ENCODE measurements around the gene LRMDA. TPM values are rescaled to one million over a fixed set of nuclear protein-coding genes. Genes with fewer than 3 reads are reported as not detected.

LRMDA gene
- total RNA-seq, 4 donors from 2014 or later, result 1.4 to 23.1 (median 3.6) TPM

DNA sequence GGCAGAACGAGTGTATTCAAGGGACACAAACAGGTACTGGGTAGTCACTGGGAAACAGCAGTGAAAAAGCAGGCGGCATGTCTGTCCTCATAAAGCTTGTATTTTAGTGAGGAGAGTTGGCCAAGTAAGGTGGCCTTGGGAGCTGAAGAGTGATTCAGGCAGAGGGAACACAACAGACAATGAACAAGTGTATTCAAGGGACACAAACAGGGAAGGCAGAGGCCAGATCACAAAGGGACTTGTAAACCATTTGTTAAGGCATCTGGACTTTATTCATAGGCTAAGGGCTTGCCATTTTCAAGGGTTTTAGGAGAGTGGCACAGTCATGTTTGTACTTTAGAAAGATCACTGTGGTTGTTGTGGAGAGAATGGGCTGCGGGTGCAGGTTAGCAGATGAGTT lies 49.0 kb downstream of the LRMDA start:
- Histone ChIP-seq H3K9me3 (no peaks in the 10 kb centered on the region), H3K27ac (no peak overlapping the region), H3K27me3 (no peaks in the 10 kb centered on the region), H3K36me3 (no peaks in the 10 kb centered on the region), H3K4me1 (no peaks in the 10 kb centered on the region), H3K4me3 (no peak overlapping the region)
- no peak for DNase-seq
- TF ChIP-seq CTCF (IDR thresholded peaks at IDR 0.05), result no peak
- TF ChIP-seq POLR2A (IDR thresholded peaks at IDR 0.05), result no peak

DNA sequence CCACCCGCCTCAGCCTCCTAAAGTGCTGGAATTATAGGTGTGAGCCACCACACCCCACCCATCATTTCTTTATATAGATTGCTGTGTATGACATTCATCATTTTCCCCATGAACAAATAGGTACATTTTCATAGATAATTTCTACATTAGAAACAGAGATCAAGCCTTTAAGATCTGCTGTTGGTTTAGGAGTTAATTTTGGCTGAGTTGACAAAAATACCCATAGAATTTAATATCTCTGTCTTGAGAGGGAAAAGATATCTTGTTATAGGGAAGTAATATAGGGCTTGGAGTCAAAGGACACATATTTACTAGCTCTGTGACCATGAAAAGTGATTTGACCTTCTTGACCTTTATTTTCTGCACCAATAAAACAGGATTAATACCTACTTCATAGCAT lies 51.8 kb downstream of the LRMDA start:
- Histone ChIP-seq H3K9me3 (no peaks in the 10 kb centered on the region), H3K4me1 (no peaks in the 10 kb centered on the region), H3K27me3 (no peaks in the 10 kb centered on the region), H3K4me3 (no peak overlapping the region), H3K36me3 (no peaks in the 10 kb centered on the region), H3K27ac (no peak overlapping the region)
- no peak for DNase-seq
- TF ChIP-seq POLR2A (IDR thresholded peaks at IDR 0.05), result no peak

- H3K4me3 ChIP-seq, result no peak overlapping the region
- no peaks in the 10 kb centered on the region for H3K4me1 ChIP-seq
- no peak overlapping the region for H3K27ac ChIP-seq
- no peaks in the 10 kb centered on the region for H3K27me3 ChIP-seq
- H3K9me3 ChIP-seq, result no peaks in the 10 kb centered on the region
- no peak for DNase-seq
- no peaks in the 10 kb centered on the region for H3K36me3 ChIP-seq
- TF ChIP-seq POLR2A (IDR thresholded peaks at IDR 0.05) (no peak), CTCF (IDR thresholded peaks at IDR 0.05) (no peak)
These were observed 53.3 kb downstream of the LRMDA start for GRCh38 chr10:75484717-75485116.

DNA sequence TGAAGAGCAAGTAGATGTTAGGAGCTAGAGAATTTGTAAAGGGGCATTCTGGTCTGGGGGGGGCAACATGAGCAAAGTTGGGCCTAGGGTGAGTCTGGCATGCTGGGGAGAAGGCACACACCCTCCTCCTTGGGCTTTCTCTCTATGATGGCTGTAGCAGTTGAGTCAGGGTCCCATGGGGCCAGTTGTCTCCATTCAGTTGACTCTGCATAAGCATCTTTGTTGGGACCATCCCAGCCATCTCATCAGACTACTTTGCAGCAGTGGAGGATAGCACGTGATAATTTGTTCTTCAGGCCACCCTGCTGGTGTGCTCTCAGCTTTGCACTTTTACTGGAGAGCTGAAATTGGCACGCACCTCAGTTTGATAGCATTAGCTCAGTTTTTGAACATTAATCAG lies 55.2 kb downstream of the LRMDA start:
- TF ChIP-seq CTCF (IDR thresholded peaks at IDR 0.05) (no peak), POLR2A (IDR thresholded peaks at IDR 0.05) (no peak)
- Histone ChIP-seq H3K9me3 (no peaks in the 10 kb centered on the region), H3K27ac (no peak overlapping the region), H3K36me3 (no peaks in the 10 kb centered on the region), H3K4me3 (no peak overlapping the region), H3K4me1 (no peaks in the 10 kb centered on the region), H3K27me3 (no peaks in the 10 kb centered on the region)
- DNase-seq, result no peak

- no peak overlapping the region for H3K27ac ChIP-seq
- no peaks in the 10 kb centered on the region for H3K27me3 ChIP-seq
- TF ChIP-seq CTCF (IDR thresholded peaks at IDR 0.05) (no peak), POLR2A (IDR thresholded peaks at IDR 0.05) (no peak)
- no peak overlapping the region for H3K4me3 ChIP-seq
- H3K36me3 ChIP-seq, result no peaks in the 10 kb centered on the region
- DNase-seq, result no peak
- no peaks in the 10 kb centered on the region for H3K9me3 ChIP-seq
- no peaks in the 10 kb centered on the region for H3K4me1 ChIP-seq
These were observed 55.8 kb downstream of the LRMDA start for GRCh38 chr10:75487087-75487754.

- H3K9me3 ChIP-seq, result no peaks in the 10 kb centered on the region
- no peak for DNase-seq
- TF ChIP-seq CTCF (IDR thresholded peaks at IDR 0.05), result no peak
- TF ChIP-seq POLR2A (IDR thresholded peaks at IDR 0.05), result no peak
- no peaks in the 10 kb centered on the region for H3K4me1 ChIP-seq
- H3K4me3 ChIP-seq, result no peak overlapping the region
- H3K27me3 ChIP-seq, result no peaks in the 10 kb centered on the region
- H3K27ac ChIP-seq, result no peak overlapping the region
- H3K36me3 ChIP-seq, result no peaks in the 10 kb centered on the region
These were observed 56.3 kb downstream of the LRMDA start for GRCh38 chr10:75487755-75488125.
